HCT116 (cell line): ENCODE measurements around the gene EP400. TPM values are rescaled to one million over a fixed set of nuclear protein-coding genes. Genes with fewer than 3 reads are reported as not detected.

Experiments used
- ATAC-seq: fragments of 200-7000 bp; cut with Tn5 transposase; 2 replicates; pipeline ENCODE4 v1.9.1; 2020; ENCODE audit warnings: mild to moderate bottlenecking, moderate library complexity
- BruUV-seq: library from RNA; stranded (reverse); fragments of 400-500 nt; replicated peaks from 2 replicates; lab custom pipeline; 2021; lab: Mats Ljungman, UMichigan
- CTCF ChIA-PET: fragments of 300-600 bp; sonication (Branson Sonifier 250); formaldehyde crosslinking; loops from one replicate; lab custom pipeline; 2021; ENCODE audit warnings: antibody characterized with exemption; lab: Charles Lee
- POLR2A ChIA-PET: fragments of 300-600, 350-600 bp; sonication (Branson Sonifier 250); formaldehyde crosslinking; loops from one replicate; lab custom pipeline; 2021; ENCODE audit warnings: antibody characterized with exemption; lab: Charles Lee
- RAD21 ChIA-PET, 2 experiments: fragments of 300-600 bp; sonication (Branson Sonifier 250); formaldehyde crosslinking; loops; one replicate each; lab custom pipeline; 2023; ENCODE audit warnings: low total read pairs in 2 of 2; ENCODE audit not compliant: uncharacterized antibody in 2 of 2, unreplicated experiment in 2 of 2, low non-redundant PET in 1 of 2; lab: Charles Lee
- DNase-seq: peaks from one replicate; pipeline ENCODE4 v3.0.0-alpha.2; 2010; ENCODE audit warnings: low read depth, low spot score
- H2AFZ ChIP-seq: fragments of 200-600 bp; shearing (Covaris generic), sonication (generic); 2 replicates; pipeline ENCODE4 v1.6.1; 2017; ENCODE audit warnings: low read depth, mixed run types, mixed read lengths, antibody characterized with exemption, low read length; ENCODE audit not compliant: poor library complexity, severe bottlenecking
- H3K27ac ChIP-seq: 2 replicates; pipeline ENCODE4 v1.5.1; 2012; ENCODE audit warnings: low read depth, low read length
- H3K27me3 ChIP-seq: fragments of 200-600 bp; sonication (generic); 2 replicates; pipeline ENCODE4 v1.6.1; 2016; ENCODE audit warnings: mixed run types, low read length, mixed read lengths; ENCODE audit not compliant: insufficient read depth
- H3K36me3 ChIP-seq, 2 experiments: fragments of 200-500 bp in 1 of 2; fragments of 200-600 bp in 1 of 2; sonication (Bioruptor generic) in 1 of 2; sonication (generic) in 1 of 2; 2 replicates each; pipeline versions ENCODE4 v1.5.1 to v1.6.1; 2014 to 2016; ENCODE audit warnings: low read length in 2 of 2, inconsistent platforms in 1 of 2, mixed read lengths in 1 of 2, mixed run types in 1 of 2; ENCODE audit not compliant: insufficient read depth in 2 of 2, control insufficient read depth in 1 of 2
- H3K4me1 ChIP-seq, 2 experiments: fragments of 200-600 bp in 1 of 2; sonication (generic) in 1 of 2; 2 replicates each; pipeline versions ENCODE4 v1.5.1 to v1.6.1; 2012 to 2017; ENCODE audit warnings: low read length in 2 of 2, inconsistent platforms in 1 of 2, mild to moderate bottlenecking in 1 of 2, mixed read lengths in 1 of 2, mixed run types in 1 of 2, moderate library complexity in 1 of 2; ENCODE audit not compliant: insufficient read depth in 2 of 2, control insufficient read depth in 1 of 2
- H3K4me2 ChIP-seq: fragments of 200-600 bp; sonication (generic); 2 replicates; pipeline ENCODE4 v1.6.1; 2017; ENCODE audit warnings: mixed run types, low read length, mixed read lengths
- H3K4me3 ChIP-seq, 2 experiments: fragments of 200-600 bp in 1 of 2; sonication (generic) in 1 of 2; replicated peaks in 1 of 2; 2 replicates each; pipeline ENCODE4 v1.5.1; 2011 to 2016; ENCODE audit warnings: low read length in 2 of 2, control low read depth in 1 of 2, low read depth in 1 of 2, mild to moderate bottlenecking in 1 of 2, mixed read lengths in 1 of 2, mixed run types in 1 of 2
- H3K79me2 ChIP-seq: fragments of 200-600 bp; sonication (generic); 2 replicates; pipeline ENCODE4 v1.6.1; 2017; ENCODE audit warnings: mild to moderate bottlenecking, mixed run types, low read length, moderate library complexity, mixed read lengths; ENCODE audit not compliant: insufficient read depth
- H3K9ac ChIP-seq: fragments of 200-600 bp; sonication (generic); 2 replicates; pipeline ENCODE4 v1.6.1; 2016; ENCODE audit warnings: low read length, mixed read lengths
- H3K9me2 ChIP-seq: fragments of 200-600 bp; sonication (generic), shearing (Covaris generic); 2 replicates; pipeline ENCODE4 v1.6.1; 2017; ENCODE audit warnings: mixed run types, mild to moderate bottlenecking, moderate library complexity; ENCODE audit not compliant: insufficient read depth
- H3K9me3 ChIP-seq, 2 experiments: fragments of 200-500 bp in 1 of 2; fragments of 200-600 bp in 1 of 2; sonication (Bioruptor generic) in 1 of 2; sonication (generic) in 1 of 2; 2 replicates each; pipeline ENCODE4 v1.6.1; 2014 to 2017; ENCODE audit warnings: low read length in 2 of 2, mixed read lengths in 2 of 2, inconsistent platforms in 1 of 2, low read depth in 1 of 2, mild to moderate bottlenecking in 1 of 2, mixed run types in 1 of 2, moderate library complexity in 1 of 2; ENCODE audit not compliant: control insufficient read depth in 1 of 2, insufficient read depth in 1 of 2
- H4K20me1 ChIP-seq: fragments of 200-600 bp; sonication (generic), shearing (Covaris generic); 2 replicates; pipeline ENCODE4 v1.6.1; 2017; ENCODE audit warnings: mixed run types, mild to moderate bottlenecking, moderate library complexity; ENCODE audit not compliant: insufficient read depth
- ATF3 ChIP-seq: IDR thresholded peaks from 2 replicates; pipeline ENCODE4 v1.6.1; 2012
- CBX3 ChIP-seq: IDR thresholded peaks from 2 replicates; pipeline ENCODE4 v1.6.1; 2012; ENCODE audit warnings: low read depth
- ELF1 ChIP-seq: IDR thresholded peaks from 2 replicates; pipeline ENCODE4 v1.6.1; 2012; ENCODE audit warnings: low read depth, borderline replicate concordance
- EZH2 ChIP-seq: fragments of 200-600 bp; sonication (generic); IDR thresholded peaks from 2 replicates; pipeline ENCODE4 v1.6.1; 2017; ENCODE audit warnings: antibody characterized with exemption, mixed run types
- JUND ChIP-seq: IDR thresholded peaks from 2 replicates; pipeline ENCODE4 v1.6.1; 2012
- POLR2AphosphoS5 ChIP-seq: IDR thresholded peaks from 2 replicates; pipeline ENCODE4 v1.6.1; 2011; ENCODE audit warnings: mild to moderate bottlenecking, low read depth, low read length, moderate library complexity
- RAD21 ChIP-seq: IDR thresholded peaks from 2 replicates; pipeline ENCODE4 v1.6.1; 2012; ENCODE audit warnings: low read depth, mild to moderate bottlenecking
- TCF7L2 ChIP-seq: IDR thresholded peaks from 2 replicates; pipeline ENCODE4 v1.7.0; 2011; ENCODE audit warnings: borderline replicate concordance, inconsistent platforms; ENCODE audit not compliant: insufficient read depth, insufficient read length; ENCODE audit errors: extremely low read depth
- YY1 ChIP-seq: IDR thresholded peaks from 2 replicates; pipeline ENCODE4 v1.6.1; 2011; ENCODE audit warnings: low read length, low read depth, moderate library complexity, mild to moderate bottlenecking; ENCODE audit not compliant: insufficient replicate concordance; ENCODE audit errors: extremely low read depth
- ZFX ChIP-seq: fragments of 450-650 bp; IDR thresholded peaks from 2 replicates; pipeline ENCODE4 v1.6.1; 2017
- intact Hi-C: fragments of 100-400 bp; cut with micrococcal nuclease; formaldehyde crosslinking; loops from 2 replicates; pipeline ENCODE4 v1.10.0; 2022
- total RNA-seq: library from RNA; stranded (reverse); gene quantifications from one replicate; pipeline ENCODE4 v1.2.1, GENCODE V29; 2021; ENCODE audit not compliant: unreplicated experiment
- TF ChIP-seq, protein P1 (sequence below): IDR thresholded peaks from 2 replicates; pipeline ENCODE4 v1.6.1; 2012; ENCODE audit warnings: low read depth
- TF ChIP-seq, protein P2 (sequence below), 3 experiments: fragments of 200-600 bp in 1 of 3; sonication (generic) in 1 of 3; IDR thresholded peaks in 2 of 3; conservative IDR thresholded peaks in 1 of 3; 2 replicates each; pipeline ENCODE4 v1.5.1; 2012 to 2017; ENCODE audit warnings: low read depth in 2 of 3, low read length in 2 of 3, antibody characterized with exemption in 1 of 3, borderline replicate concordance in 1 of 3, control low read depth in 1 of 3, mild to moderate bottlenecking in 1 of 3, mixed read lengths in 1 of 3, mixed run types in 1 of 3, moderate library complexity in 1 of 3; ENCODE audit not compliant: insufficient read depth in 1 of 3
- TF ChIP-seq, protein P3 (sequence below): IDR thresholded peaks from 2 replicates; pipeline ENCODE4 v1.6.1; 2012

Gene EP400
- total RNA-seq, 1 experiment from 2014 or later = 54.5 TPM

- Histone ChIP-seq H2AFZ (no peak overlapping the region), H3K4me3 (no peak overlapping the region), H3K79me2 (no peaks in the 10 kb centered on the region), H4K20me1 (no peaks in the 10 kb centered on the region), H3K9me2 (no peaks in the 10 kb centered on the region), H3K36me3 (peaks cover 40 to 44% of the 10 kb centered on the region in 2 experiments; a peak in 3 of 4 replicates), H3K4me2 (no peak overlapping the region), H3K9ac (no peak overlapping the region), H3K27ac (no peak overlapping the region), H3K9me3 (no peaks in the 10 kb centered on the region), H3K4me1 (no peaks in the 10 kb centered on the region), H3K27me3 (no peaks in the 10 kb centered on the region)
- intact Hi-C loops = no loop called here
- DNase-seq (no peak), ATAC-seq (no peak)
- CTCF ChIA-PET = no interaction called here
- no TSS peak for BruUV-seq
- RAD21 ChIA-PET = no interaction called here
- TF ChIP-seq, protein P1, sequence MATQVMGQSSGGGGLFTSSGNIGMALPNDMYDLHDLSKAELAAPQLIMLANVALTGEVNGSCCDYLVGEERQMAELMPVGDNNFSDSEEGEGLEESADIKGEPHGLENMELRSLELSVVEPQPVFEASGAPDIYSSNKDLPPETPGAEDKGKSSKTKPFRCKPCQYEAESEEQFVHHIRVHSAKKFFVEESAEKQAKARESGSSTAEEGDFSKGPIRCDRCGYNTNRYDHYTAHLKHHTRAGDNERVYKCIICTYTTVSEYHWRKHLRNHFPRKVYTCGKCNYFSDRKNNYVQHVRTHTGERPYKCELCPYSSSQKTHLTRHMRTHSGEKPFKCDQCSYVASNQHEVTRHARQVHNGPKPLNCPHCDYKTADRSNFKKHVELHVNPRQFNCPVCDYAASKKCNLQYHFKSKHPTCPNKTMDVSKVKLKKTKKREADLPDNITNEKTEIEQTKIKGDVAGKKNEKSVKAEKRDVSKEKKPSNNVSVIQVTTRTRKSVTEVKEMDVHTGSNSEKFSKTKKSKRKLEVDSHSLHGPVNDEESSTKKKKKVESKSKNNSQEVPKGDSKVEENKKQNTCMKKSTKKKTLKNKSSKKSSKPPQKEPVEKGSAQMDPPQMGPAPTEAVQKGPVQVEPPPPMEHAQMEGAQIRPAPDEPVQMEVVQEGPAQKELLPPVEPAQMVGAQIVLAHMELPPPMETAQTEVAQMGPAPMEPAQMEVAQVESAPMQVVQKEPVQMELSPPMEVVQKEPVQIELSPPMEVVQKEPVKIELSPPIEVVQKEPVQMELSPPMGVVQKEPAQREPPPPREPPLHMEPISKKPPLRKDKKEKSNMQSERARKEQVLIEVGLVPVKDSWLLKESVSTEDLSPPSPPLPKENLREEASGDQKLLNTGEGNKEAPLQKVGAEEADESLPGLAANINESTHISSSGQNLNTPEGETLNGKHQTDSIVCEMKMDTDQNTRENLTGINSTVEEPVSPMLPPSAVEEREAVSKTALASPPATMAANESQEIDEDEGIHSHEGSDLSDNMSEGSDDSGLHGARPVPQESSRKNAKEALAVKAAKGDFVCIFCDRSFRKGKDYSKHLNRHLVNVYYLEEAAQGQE = no peak
- no peak for TF ChIP-seq ELF1
- no peak for TF ChIP-seq POLR2AphosphoS5
- TF ChIP-seq ZFX = no peak
- TF ChIP-seq YY1 = no peak
- TF ChIP-seq, protein P2, sequence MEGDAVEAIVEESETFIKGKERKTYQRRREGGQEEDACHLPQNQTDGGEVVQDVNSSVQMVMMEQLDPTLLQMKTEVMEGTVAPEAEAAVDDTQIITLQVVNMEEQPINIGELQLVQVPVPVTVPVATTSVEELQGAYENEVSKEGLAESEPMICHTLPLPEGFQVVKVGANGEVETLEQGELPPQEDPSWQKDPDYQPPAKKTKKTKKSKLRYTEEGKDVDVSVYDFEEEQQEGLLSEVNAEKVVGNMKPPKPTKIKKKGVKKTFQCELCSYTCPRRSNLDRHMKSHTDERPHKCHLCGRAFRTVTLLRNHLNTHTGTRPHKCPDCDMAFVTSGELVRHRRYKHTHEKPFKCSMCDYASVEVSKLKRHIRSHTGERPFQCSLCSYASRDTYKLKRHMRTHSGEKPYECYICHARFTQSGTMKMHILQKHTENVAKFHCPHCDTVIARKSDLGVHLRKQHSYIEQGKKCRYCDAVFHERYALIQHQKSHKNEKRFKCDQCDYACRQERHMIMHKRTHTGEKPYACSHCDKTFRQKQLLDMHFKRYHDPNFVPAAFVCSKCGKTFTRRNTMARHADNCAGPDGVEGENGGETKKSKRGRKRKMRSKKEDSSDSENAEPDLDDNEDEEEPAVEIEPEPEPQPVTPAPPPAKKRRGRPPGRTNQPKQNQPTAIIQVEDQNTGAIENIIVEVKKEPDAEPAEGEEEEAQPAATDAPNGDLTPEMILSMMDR (IDR thresholded peaks at IDR 0.05 in 2 of 3, conservative IDR thresholded peaks at IDR 0.05 in 1 of 3; ENCODE audit: borderline replicate concordance in 1 of 3, insufficient read depth in 1 of 3, low read depth in 2 of 3, low read length in 2 of 3) = no peak
- TF ChIP-seq ATF3 = no peak
- no peak for TF ChIP-seq TCF7L2
- no peak for TF ChIP-seq EZH2
- no peak for TF ChIP-seq JUND
- no peak for TF ChIP-seq CBX3
- TF ChIP-seq RAD21 = no peak
- TF ChIP-seq, protein P3, sequence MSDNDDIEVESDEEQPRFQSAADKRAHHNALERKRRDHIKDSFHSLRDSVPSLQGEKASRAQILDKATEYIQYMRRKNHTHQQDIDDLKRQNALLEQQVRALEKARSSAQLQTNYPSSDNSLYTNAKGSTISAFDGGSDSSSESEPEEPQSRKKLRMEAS = no peak
- POLR2A ChIA-PET = no interaction called here
Measured at GRCh38 chr12:132026796-132027500, 77.2 kb downstream of the EP400 start.
